HepG2 (cell line): ENCODE results near the gene ZNF546. TPM values are rescaled to one million over a fixed set of nuclear protein-coding genes. Genes with fewer than 3 reads are reported as not detected.

Source experiments
- ATAC-seq: fragments of 200-7000 bp; cut with Tn5 transposase; 3 replicates; pipeline ENCODE4 v1.9.1; 2020; ENCODE audit warnings: mild to moderate bottlenecking, moderate library complexity
- BruUV-seq: library from RNA; stranded (reverse); fragments of 400-500 nt; replicated peaks from 2 replicates; lab custom pipeline; 2021; lab: Mats Ljungman, UMichigan
- CTCF ChIA-PET: fragments of 300-600 bp; formaldehyde crosslinking; extraction: SDS; loops from one replicate; lab custom pipeline; 2021; ENCODE audit warnings: low total read pairs, inconsistent platforms, low intra/inter-chr PET ratio; lab: Yijun Ruan, JAX
- POLR2A ChIA-PET: fragments of 350-600 bp; sonication (Branson Sonifier 250); formaldehyde crosslinking; loops from one replicate; lab custom pipeline; 2020; ENCODE audit warnings: antibody characterized with exemption, inconsistent platforms; lab: Yijun Ruan, JAX
- DNase-seq: peaks from one replicate; pipeline ENCODE4 v3.0.0-alpha.2; 2015; ENCODE audit warnings: low spot score
- FAIRE-seq: peaks from 3 replicates; lab custom pipeline; 2011; peaks lifted over from hg19 to GRCh38; lab: Jason Lieb, UNC
- H2AFZ ChIP-seq: one replicate; pipeline ENCODE4 v1.6.1; 2011; ENCODE audit warnings: low read length, inconsistent platforms
- H3K27ac ChIP-seq: fragments of 300-600 bp; 3 replicates; pipeline ENCODE4 v1.8.0; 2011; ENCODE audit warnings: mixed run types, mild to moderate bottlenecking, mixed read lengths, low read length, inconsistent platforms; ENCODE audit not compliant: insufficient read depth; ENCODE audit errors: extremely low read length
- H3K27me3 ChIP-seq, 2 experiments: fragments of 200-600 bp in 1 of 2; 2 replicates in 1 of 2; 3 replicates in 1 of 2; pipeline versions ENCODE4 v1.6.0 to v1.8.0; 2011; ENCODE audit warnings: low read length in 2 of 2, mild to moderate bottlenecking in 2 of 2, moderate library complexity in 2 of 2, inconsistent platforms in 1 of 2; ENCODE audit not compliant: insufficient read depth in 2 of 2, control insufficient read depth in 1 of 2
- H3K36me3 ChIP-seq, 2 experiments: fragments of 200-600 bp in 1 of 2; replicated peaks in 1 of 2; 2 replicates in 1 of 2; 3 replicates in 1 of 2; pipeline versions ENCODE4 v1.5.1 to v1.8.0; 2011; ENCODE audit warnings: low read length in 2 of 2, inconsistent platforms in 1 of 2; ENCODE audit not compliant: insufficient read depth in 2 of 2, control insufficient read depth in 1 of 2
- H3K4me1 ChIP-seq: 2 replicates; pipeline ENCODE4 v1.5.1; 2012; ENCODE audit warnings: low read length, inconsistent platforms; ENCODE audit not compliant: insufficient read depth
- H3K4me2 ChIP-seq: 2 replicates; pipeline ENCODE4 v1.6.0; 2011; ENCODE audit warnings: low read depth, low read length, inconsistent platforms
- H3K4me3 ChIP-seq, 3 experiments: fragments of 200-600 bp in 1 of 3; sonication (generic), shearing (Covaris generic) in 1 of 3; replicated peaks in 1 of 3; 2 replicates each; pipeline ENCODE4 v1.5.1; 2011 to 2016; ENCODE audit warnings: low read length in 3 of 3, inconsistent platforms in 2 of 3, low read depth in 2 of 3, mild to moderate bottlenecking in 2 of 3, control low read depth in 1 of 3, mixed read lengths in 1 of 3; ENCODE audit not compliant: insufficient read depth in 1 of 3
- H3K79me2 ChIP-seq: one replicate; pipeline ENCODE4 v1.6.1; 2011; ENCODE audit warnings: low read length, inconsistent platforms; ENCODE audit not compliant: insufficient read depth
- H3K9ac ChIP-seq: 2 replicates; pipeline ENCODE4 v1.6.0; 2011; ENCODE audit warnings: mild to moderate bottlenecking, low read depth, low read length, inconsistent platforms; ENCODE audit not compliant: insufficient read depth
- H3K9me3 ChIP-seq: 2 replicates; pipeline ENCODE4 v1.5.1; 2012; ENCODE audit warnings: mild to moderate bottlenecking, low read length
- H4K20me1 ChIP-seq: 2 replicates; pipeline ENCODE4 v1.6.0; 2011; ENCODE audit warnings: inconsistent platforms, mild to moderate bottlenecking, low read length, moderate library complexity; ENCODE audit not compliant: insufficient read depth
- CEBPZ ChIP-seq: IDR thresholded peaks from 2 replicates; pipeline ENCODE4 v1.6.1; 2012; ENCODE audit warnings: low read length, improper control_type of control experiment
- FOXK1 ChIP-seq: sonication (generic); formaldehyde crosslinking; IDR thresholded peaks from 2 replicates; pipeline ENCODE4 v1.4.0; 2020; ENCODE audit warnings: low read depth, missing genetic modification reagents, borderline replicate concordance
- HES4 ChIP-seq: sonication (generic); formaldehyde crosslinking; IDR thresholded peaks from 2 replicates; pipeline ENCODE4 v1.9.0; 2021; ENCODE audit warnings: mild to moderate bottlenecking, missing genetic modification reagents, borderline replicate concordance
- HNF4G ChIP-seq, 2 experiments: sonication (generic) in 1 of 2; formaldehyde crosslinking in 1 of 2; IDR thresholded peaks; 2 replicates each; pipeline versions ENCODE4 v1.4.0 to v1.6.1; 2011 to 2020; ENCODE audit warnings: borderline replicate concordance in 2 of 2, low read depth in 2 of 2, mild to moderate bottlenecking in 2 of 2, low read length in 1 of 2, missing genetic modification reagents in 1 of 2, moderate library complexity in 1 of 2
- PAXIP1 ChIP-seq: sonication (generic); formaldehyde crosslinking; conservative IDR thresholded peaks from 2 replicates; pipeline ENCODE4 v1.4.0; 2020; ENCODE audit warnings: mild to moderate bottlenecking, missing genetic modification reagents, moderate library complexity
- STAG1 ChIP-seq: sonication (generic); formaldehyde crosslinking; IDR thresholded peaks from 2 replicates; pipeline ENCODE4 v1.4.0; 2020; ENCODE audit warnings: missing genetic modification reagents
- TBX2 ChIP-seq: sonication (generic); formaldehyde crosslinking; IDR thresholded peaks from 2 replicates; pipeline ENCODE4 v1.5.0; 2020; ENCODE audit warnings: missing genetic modification reagents, mild to moderate bottlenecking, borderline replicate concordance
- TCF7L2 ChIP-seq: IDR thresholded peaks from 2 replicates; pipeline ENCODE4 v1.6.1; 2011; ENCODE audit warnings: mild to moderate bottlenecking, low read depth, low read length, moderate library complexity
- TFAP4 ChIP-seq: sonication (generic); IDR thresholded peaks from 2 replicates; pipeline ENCODE4 v1.6.1; 2016; ENCODE audit warnings: low read depth, borderline replicate concordance
- ZNF501 ChIP-seq: sonication (generic); formaldehyde crosslinking; IDR thresholded peaks from 2 replicates; pipeline ENCODE4 v1.5.1; 2020; ENCODE audit warnings: mild to moderate bottlenecking, moderate library complexity, missing genetic modification reagents
- ZNF816 ChIP-seq: sonication (generic); formaldehyde crosslinking; IDR thresholded peaks from 2 replicates; pipeline ENCODE4 v1.8.0; 2022; ENCODE audit warnings: missing genetic modification reagents, mild to moderate bottlenecking, borderline replicate concordance
- ZUFSP ChIP-seq: sonication (generic); formaldehyde crosslinking; IDR thresholded peaks from 2 replicates; pipeline ENCODE4 v1.9.0; 2021; ENCODE audit warnings: missing genetic modification reagents, mild to moderate bottlenecking, borderline replicate concordance
- WGBS: methylation state at CpG from one replicate; pipeline ENCODE4 v1.1.6; 2017; ENCODE audit warnings: low lambda C conversion rate; 5-methylcytosine and 5-hydroxymethylcytosine counted together
- in situ Hi-C: cut with HindIII; loops from 2 replicates; pipeline ENCODE4 v1.10.0; 2017; ENCODE audit warnings: low pct_unique_long_range_greater_than_20kb; ENCODE audit not compliant: extremely low pct_ligation_motif_present
- intact Hi-C: fragments of 100-400 bp; cut with micrococcal nuclease; formaldehyde crosslinking; loops from one replicate; pipeline ENCODE4 v1.10.0; 2022; ENCODE audit not compliant: unreplicated experiment
- polyA plus RNA-seq, 8 experiments: library from polyadenylated mRNA; depleted of rRNA in 3 of 8; stranded (reverse) in 7 of 8; unstranded in 1 of 8; fragments of >200 nt; fragmentation: Illumina TruSeq in 4 of 8; extraction: Trizol in 4 of 8; gene quantifications; 2 replicates each; pipeline versions ENCODE4 v1.2.1 to v1.2.3, GENCODE V29; 2011 to 2016; ENCODE audit warnings: low read depth in 4 of 8, missing spikeins in 1 of 8, mixed read lengths in 1 of 8; ENCODE audit not compliant: insufficient read depth in 1 of 8
- total RNA-seq, 5 experiments: library from RNA; depleted of rRNA; stranded (reverse); fragments of >200 nt; fragmentation: Illumina TruSeq; extraction: Trizol; gene quantifications; 2 replicates each; pipeline ENCODE4 v1.2.3, GENCODE V29; 2016; ENCODE audit warnings: low read depth in 1 of 5

ZNF546 gene
- total and polyA plus RNA-seq, 2 of the 13 experiments (the other 11 are each of a cell fraction or from before 2014, with no cell fraction given) = 2.2 to 4.1 TPM

- in situ Hi-C loops (no loop called here), intact Hi-C loops (no loop called here)
- CTCF ChIA-PET = no interaction called here
- Histone ChIP-seq H3K36me3 (peaks cover 6 to 16% of the 10 kb centered on the region in 2 experiments), H3K4me1 (peaks cover 34% of the 10 kb centered on the region), H3K79me2 (peaks cover 21% of the 10 kb centered on the region), H3K9ac (peak overlapping the region; percentile 17; the same call in 1 of the 2 replicates), H4K20me1 (no peaks in the 10 kb centered on the region), H3K4me3 (no peak overlapping the region), H3K4me2 (peak overlapping the region; percentile 18; the same call in 1 of the 2 replicates), H3K27me3 (no peaks in the 10 kb centered on the region; a peak in 1 of 5 replicates), H2AFZ (no peak overlapping the region), H3K27ac (peak overlapping the region; percentile 76), H3K9me3 (no peaks in the 10 kb centered on the region)
- ATAC-seq (no peak), DNase-seq (peak; percentile 14), FAIRE-seq (peak; percentile 62)
- BruUV-seq = no TSS peak
- POLR2A ChIA-PET = interaction anchor here (1.8 to 2.8 kb wide), 3 partner anchors 10 to 123 kb away, joined by 10 to 24 read pairs (median 16); partner anchors contain the start of genes FBL and ZNF546
- 70% methylated on average over 6 of the region's 6 CpGs for WGBS
- no peak for TF ChIP-seq TBX2
- TF ChIP-seq CEBPZ = no peak
- no peak for TF ChIP-seq ZNF816
- no peak for TF ChIP-seq ZUFSP
- no peak for TF ChIP-seq HES4 (CRISPR knock-in tag)
- no peak for TF ChIP-seq FOXK1 (CRISPR knock-in tag)
- no peak for TF ChIP-seq HNF4G (IDR thresholded peaks at IDR 0.05; ENCODE audit: borderline replicate concordance, low read depth, low read length)
- TF ChIP-seq HNF4G (CRISPR knock-in tag; IDR thresholded peaks at IDR 0.05; ENCODE audit: borderline replicate concordance, low read depth) = no peak
- TF ChIP-seq TCF7L2 = no peak
- 0 out of 2 replicates have a peak, but pooled peaks have one; percentile 15 for TF ChIP-seq PAXIP1 (CRISPR knock-in tag)
- TF ChIP-seq ZNF501 (CRISPR knock-in tag) = no peak
- 0 out of 2 replicates have a peak, but pooled peaks have one; percentile 2 for TF ChIP-seq STAG1 (CRISPR knock-in tag)
- peak; percentile 32; the same call in 1 of the 2 replicates for TF ChIP-seq TFAP4
These were observed 27.6 kb upstream of the ZNF546 start for GRCh38 chr19:39969266-39969665.
